Stimulated activated CD4-positive, alpha-beta T cell treated with anti-CD3 and anti-CD28 coated beads, Interleukin-1b, Interleukin-23, amount 100 ng/mL, for 24 hours (primary cell): ENCODE measurements around the gene HNRNPUL1.
"Not testable (repeated sequence)": the region's sequence is repeated elsewhere in the genome, so short reads cannot be mapped to it uniquely, and the experiment has no call there.

Experiments used
- DNase-seq, 4 experiments: peaks; one replicate each; pipeline ENCODE4 v3.0.0-alpha.2; 2020; ENCODE audit warnings: low read depth in 4 of 4, low spot score in 1 of 4

HNRNPUL1 gene

GRCh38 chr19:41324231-41324702 lies 60.1 kb downstream of the HNRNPUL1 start:
- no peak for DNase-seq

- no peak for DNase-seq
Observed at GRCh38 chr19:41324921-41325639, 60.9 kb downstream of the HNRNPUL1 start.

GRCh38 chr19:41325640-41325946 lies 61.4 kb downstream of the HNRNPUL1 start:
- DNase-seq: no peak

GRCh38 chr19:41325947-41326706 lies 62.0 kb downstream of the HNRNPUL1 start:
- no peak for DNase-seq

GRCh38 chr19:41327076-41327575 lies 63.0 kb downstream of the HNRNPUL1 start:
- DNase-seq: no peak

- peak; percentile 50 to 85 (median 66) for DNase-seq
Observed at GRCh38 chr19:41327576-41328156, 63.5 kb downstream of the HNRNPUL1 start.

- DNase-seq: peak in 1 of 4 experiments; percentile 48
Observed at GRCh38 chr19:41328157-41328841, 64.1 kb downstream of the HNRNPUL1 start.

- no peak for DNase-seq
Observed at GRCh38 chr19:41328842-41329225, 64.7 kb downstream of the HNRNPUL1 start.

- no peak for DNase-seq
Observed at GRCh38 chr19:41330481-41330880, 66.3 kb downstream of the HNRNPUL1 start.

GRCh38 chr19:41330946-41331678 lies 66.9 kb downstream of the HNRNPUL1 start:
- no peak for DNase-seq

GRCh38 chr19:41332000-41332399 lies 67.8 kb downstream of the HNRNPUL1 start:
- DNase-seq: no peak

- DNase-seq: no peak
Observed at GRCh38 chr19:41332468-41332867, 68.3 kb downstream of the HNRNPUL1 start.

GRCh38 chr19:41334793-41335192 lies 70.6 kb downstream of the HNRNPUL1 start:
- DNase-seq: no peak

GRCh38 chr19:41335467-41335866 lies 71.3 kb downstream of the HNRNPUL1 start:
- DNase-seq: no peak

- no peak for DNase-seq
Observed at GRCh38 chr19:41339936-41340335, 75.8 kb downstream of the HNRNPUL1 start.

GRCh38 chr19:41341669-41342490 lies 77.7 kb downstream of the HNRNPUL1 start:
- DNase-seq: no peak

GRCh38 chr19:41344162-41344561 lies 80.0 kb downstream of the HNRNPUL1 start:
- no peak for DNase-seq

GRCh38 chr19:41346916-41347315 lies 82.7 kb downstream of the HNRNPUL1 start:
- DNase-seq: not testable (repeated sequence)

- no peak for DNase-seq
Observed at GRCh38 chr19:41350735-41351338, 86.7 kb downstream of the HNRNPUL1 start.
